Activated T-helper 17 cell treated with anti-CD3 and anti-CD28 coated beads, Interleukin-2, amount 50 U/mL, for 72 hours (primary cell): ENCODE measurements around the gene NADSYN1. TPM values are rescaled to one million over a fixed set of nuclear protein-coding genes. Genes with fewer than 3 reads are reported as not detected.
A peak's percentile ranks its signal among the peaks of the same experiment; 100 is the strongest.
"Not testable (repeated sequence)": the region's sequence is repeated elsewhere in the genome, so short reads cannot be mapped to it uniquely, and the experiment has no call there.

Experiments used
- ATAC-seq: fragments of 150-1000 bp; cut with Tn5 transposase; replicated peaks from 2 replicates; pipeline ENCODE4 v1.10.0; 2021; ENCODE audit warnings: mild to moderate bottlenecking, moderate library complexity
- H3K27ac Mint-ChIP-seq: one replicate; pipeline ENCODE4 v1.8.0; 2022; ENCODE audit warnings: mixed read lengths
- H3K27me3 Mint-ChIP-seq: one replicate; pipeline ENCODE4 v1.8.0; 2022; ENCODE audit warnings: mixed read lengths
- H3K36me3 Mint-ChIP-seq: one replicate; pipeline ENCODE4 v1.8.0; 2022; ENCODE audit warnings: low read depth, mild to moderate bottlenecking, mixed read lengths
- H3K4me1 Mint-ChIP-seq: one replicate; pipeline ENCODE4 v1.8.0; 2022; ENCODE audit warnings: mixed read lengths
- H3K4me3 Mint-ChIP-seq: one replicate; pipeline ENCODE4 v1.8.0; 2022; ENCODE audit warnings: mild to moderate bottlenecking, mixed read lengths
- H3K9me3 Mint-ChIP-seq: one replicate; pipeline ENCODE4 v1.8.0; 2022; ENCODE audit warnings: mixed read lengths
- total RNA-seq, 2 donors: library from RNA; stranded (reverse); gene quantifications; one replicate each; pipeline ENCODE4 v1.2.3, GENCODE V29; 2022

NADSYN1 gene
- total RNA-seq, 2 donors from 2014 or later: 108 to 152 TPM

DNA sequence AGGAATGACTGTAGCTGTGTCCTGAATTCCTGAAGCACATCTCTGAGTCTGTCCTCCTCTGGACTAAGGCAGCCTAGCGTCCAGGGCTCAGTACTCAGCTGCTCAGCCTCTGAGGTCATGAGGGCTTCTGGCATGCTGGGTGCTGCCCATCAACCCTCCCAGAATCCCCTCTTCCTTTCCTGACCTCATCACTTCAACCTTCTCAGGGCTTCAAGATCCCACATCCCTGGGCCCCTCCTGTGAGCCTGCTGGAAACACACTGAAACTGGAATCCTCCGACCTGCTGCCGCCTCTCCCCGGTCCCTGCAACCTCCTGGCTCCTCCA is 85.6 kb downstream of the NADSYN1 start:
- peaks cover 36% of the 10 kb centered on the region for H3K27me3 Mint-ChIP-seq
- no peaks in the 10 kb centered on the region for H3K36me3 Mint-ChIP-seq

DNA sequence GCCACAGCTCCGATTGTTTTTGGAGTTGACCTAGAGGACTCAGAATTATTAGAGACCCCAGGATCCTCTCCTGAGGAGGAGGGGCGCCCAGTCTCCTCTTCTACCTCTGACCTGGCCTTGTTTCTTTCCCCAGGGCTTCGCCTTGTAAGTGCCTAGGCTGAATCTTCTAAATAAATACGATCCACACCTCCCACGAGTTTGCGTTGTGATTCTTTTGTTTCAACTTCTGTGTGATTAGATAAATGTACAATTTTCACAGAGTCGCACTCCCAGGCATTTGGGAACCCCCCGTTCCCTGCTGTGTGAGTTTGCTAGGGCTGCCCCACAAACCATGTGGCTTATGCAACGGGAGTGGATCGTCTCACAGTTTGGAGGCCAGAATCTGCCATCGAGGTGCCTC is 86.0 kb downstream of the NADSYN1 start:
- peaks cover 15% of the 10 kb centered on the region for H3K4me1 Mint-ChIP-seq
- H3K27ac Mint-ChIP-seq: no peak overlapping the region
- H3K27me3 Mint-ChIP-seq: peaks cover 36% of the 10 kb centered on the region
- no peaks in the 10 kb centered on the region for H3K36me3 Mint-ChIP-seq
- H3K4me3 Mint-ChIP-seq: no peak overlapping the region
- ATAC-seq: no peak
- peaks cover 5% of the 10 kb centered on the region for H3K9me3 Mint-ChIP-seq

More for the DNA sequence above, 85.6 kb downstream of the NADSYN1 start:
- peaks cover 5% of the 10 kb centered on the region for H3K9me3 Mint-ChIP-seq
- peaks cover 13% of the 10 kb centered on the region for H3K4me1 Mint-ChIP-seq
- H3K27ac Mint-ChIP-seq: no peak overlapping the region
- ATAC-seq: no peak
- H3K4me3 Mint-ChIP-seq: no peak overlapping the region

DNA sequence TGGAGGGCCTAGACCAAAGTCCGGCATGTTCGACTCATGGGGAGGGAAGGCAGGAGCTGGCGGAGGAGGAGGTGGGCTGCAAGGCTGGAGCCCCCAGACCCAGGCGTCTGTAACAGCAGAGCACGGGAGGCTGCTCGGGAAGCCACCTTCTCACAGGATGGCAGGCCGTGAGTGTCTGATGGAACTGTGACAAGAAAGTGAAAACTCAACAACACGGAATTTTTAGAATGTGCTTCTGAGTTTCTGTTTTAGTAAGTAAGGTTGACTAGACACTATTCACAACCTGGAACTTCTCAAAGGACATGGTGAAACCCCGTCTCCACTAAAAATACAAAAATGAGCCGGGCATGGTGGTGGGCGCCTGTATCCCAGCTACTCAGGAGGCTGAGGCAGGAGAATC is 87.0 kb downstream of the NADSYN1 start:
- Mint-ChIP-seq H3K27me3 (peaks cover 43% of the 10 kb centered on the region), H3K4me1 (peaks cover 18% of the 10 kb centered on the region)
- not testable (repeated sequence) for H3K4me3 Mint-ChIP-seq, H3K36me3 Mint-ChIP-seq, H3K9me3 Mint-ChIP-seq, H3K27ac Mint-ChIP-seq
- ATAC-seq: peak; percentile 44

DNA sequence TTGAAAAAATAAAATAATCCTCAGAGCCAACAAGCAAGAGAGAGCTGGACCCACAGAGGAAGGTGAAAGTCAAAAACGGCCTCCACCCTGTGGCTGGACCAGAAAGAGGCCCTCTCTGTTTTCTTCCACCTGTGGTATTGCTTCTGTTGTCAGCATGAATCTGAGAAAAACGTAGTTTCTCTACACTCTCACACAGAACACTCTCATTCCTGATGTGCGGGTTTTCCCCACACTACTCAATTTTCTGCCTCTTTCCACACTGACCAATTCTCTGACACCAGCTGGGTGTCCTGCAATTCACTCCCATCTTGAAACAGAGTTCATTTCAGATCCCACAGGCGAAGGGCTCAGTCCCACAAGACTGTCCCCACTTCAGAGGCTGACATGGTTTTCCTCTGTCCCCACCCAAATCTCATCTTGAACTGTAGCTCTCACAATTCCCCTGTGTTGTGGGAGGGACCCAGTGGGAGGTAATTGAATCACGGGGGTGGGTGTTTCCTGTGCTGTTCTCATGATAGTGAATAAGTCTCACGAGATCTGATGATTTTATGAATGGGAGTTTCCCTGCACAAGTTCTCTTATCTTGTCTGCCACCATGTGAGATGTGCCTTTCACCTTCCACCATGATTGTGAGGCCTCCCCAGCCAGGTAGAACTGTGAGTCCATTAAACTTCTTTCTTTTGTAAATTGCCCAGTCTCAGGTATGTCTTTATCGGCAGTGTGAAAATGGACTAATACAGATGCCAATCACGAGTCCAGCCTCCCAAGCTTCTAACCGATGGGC is 87.7 kb downstream of the NADSYN1 start:
- H3K9me3 Mint-ChIP-seq, H3K4me3 Mint-ChIP-seq, H3K36me3 Mint-ChIP-seq: not testable (repeated sequence)
- Mint-ChIP-seq H3K27ac (peak overlapping the region; percentile 2), H3K4me1 (peaks cover 18% of the 10 kb centered on the region), H3K27me3 (peaks cover 46% of the 10 kb centered on the region)
- ATAC-seq: peak; percentile 74

DNA sequence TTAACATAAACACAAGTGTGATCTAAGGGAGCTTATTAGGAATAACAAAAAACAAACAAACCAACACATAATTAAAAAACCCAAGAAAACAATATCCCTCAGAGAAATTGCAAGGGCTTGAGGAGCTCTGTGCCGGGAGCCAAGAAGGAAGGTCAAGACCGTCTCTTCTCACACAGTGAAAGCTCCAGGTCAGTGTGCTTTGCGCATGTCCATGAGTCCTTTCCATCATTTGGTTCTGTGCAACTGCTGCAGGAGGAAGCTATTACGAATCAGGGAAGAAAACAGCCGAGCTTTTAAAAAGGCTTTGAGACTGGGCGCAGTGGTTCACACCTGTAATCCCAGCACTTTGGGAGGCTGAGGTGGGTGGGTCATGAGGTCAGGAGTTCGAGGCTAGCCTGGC is 89.4 kb downstream of the NADSYN1 start:
- no peak overlapping the region for H3K4me3 Mint-ChIP-seq
- ATAC-seq: no peak
- peaks cover 18% of the 10 kb centered on the region for H3K4me1 Mint-ChIP-seq
- no peak overlapping the region for H3K27ac Mint-ChIP-seq
- H3K36me3 Mint-ChIP-seq: no peaks in the 10 kb centered on the region
- peaks cover 5% of the 10 kb centered on the region for H3K9me3 Mint-ChIP-seq
- H3K27me3 Mint-ChIP-seq: peaks cover 50% of the 10 kb centered on the region

DNA sequence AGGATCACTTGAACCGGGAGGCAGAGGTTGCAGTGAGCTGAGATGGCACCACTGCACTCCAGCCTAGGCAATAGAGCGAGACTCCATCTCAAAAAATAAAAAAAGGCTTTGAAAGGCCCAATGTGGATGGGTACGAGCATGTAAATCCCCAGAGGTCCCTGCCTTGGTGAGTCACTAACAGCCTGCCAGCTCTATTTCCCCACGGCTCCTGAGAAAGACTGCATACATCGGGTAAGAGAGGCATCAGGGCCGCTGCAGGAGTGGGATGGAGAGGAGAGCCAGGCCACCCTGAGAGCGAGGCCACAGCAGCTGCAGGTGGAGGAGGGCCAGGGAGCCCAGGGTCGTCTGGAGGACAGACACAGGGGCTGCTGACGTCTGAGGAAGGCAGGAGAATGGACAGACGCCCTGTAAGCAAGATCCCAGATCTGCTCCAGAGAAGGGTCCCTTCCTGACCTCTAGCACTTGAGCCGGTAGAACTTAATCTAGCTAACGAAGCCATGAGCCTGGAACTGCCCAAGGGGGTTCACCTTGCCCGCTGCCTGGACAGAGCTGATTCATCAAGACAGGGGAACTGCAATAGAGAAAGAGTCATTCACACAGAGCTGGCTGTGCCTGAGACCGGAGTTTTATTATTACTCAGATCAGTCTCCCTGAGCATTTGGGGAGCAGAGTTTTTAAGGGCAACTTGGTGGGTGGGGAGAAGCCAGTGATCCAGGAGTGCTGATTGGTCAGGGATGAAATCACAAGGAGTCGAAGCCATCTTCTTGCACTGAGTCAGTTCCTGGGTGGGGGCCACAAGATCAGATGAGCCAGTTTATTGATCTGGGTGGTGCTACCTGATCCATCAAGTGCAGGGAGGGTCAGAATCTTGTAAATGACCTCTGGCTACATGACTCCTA is 90.1 kb downstream of the NADSYN1 start:
- H3K4me3 Mint-ChIP-seq: no peak overlapping the region
- H3K36me3 Mint-ChIP-seq: no peaks in the 10 kb centered on the region
- H3K9me3 Mint-ChIP-seq: peaks cover 5% of the 10 kb centered on the region
- peaks cover 18% of the 10 kb centered on the region for H3K4me1 Mint-ChIP-seq
- H3K27ac Mint-ChIP-seq: no peak overlapping the region
- ATAC-seq: peak; percentile 75
- peaks cover 56% of the 10 kb centered on the region for H3K27me3 Mint-ChIP-seq

DNA sequence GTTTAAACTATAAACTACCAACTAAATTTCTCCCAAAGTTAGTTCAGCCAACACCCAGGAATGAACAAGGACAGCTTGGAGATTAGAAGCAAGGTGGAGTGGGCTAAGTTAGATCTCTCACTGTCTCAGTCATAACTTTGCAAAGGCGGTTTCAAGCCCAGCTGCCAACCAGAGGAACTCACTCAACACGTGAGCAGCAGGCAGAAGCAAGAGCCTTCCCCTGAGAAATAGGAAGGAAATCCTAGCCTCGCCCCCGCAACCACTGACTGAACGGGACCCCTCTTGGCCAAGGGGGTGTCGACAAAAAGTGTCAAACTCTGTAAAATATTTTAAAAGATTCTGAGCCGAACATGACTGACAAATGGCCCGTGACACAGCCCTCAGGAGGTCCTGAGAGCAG is 90.9 kb downstream of the NADSYN1 start:
- H3K36me3 Mint-ChIP-seq: no peaks in the 10 kb centered on the region
- H3K4me3 Mint-ChIP-seq: no peak overlapping the region
- peak; percentile 21 for ATAC-seq
- H3K27me3 Mint-ChIP-seq: peaks cover 55% of the 10 kb centered on the region
- H3K4me1 Mint-ChIP-seq: peaks cover 18% of the 10 kb centered on the region
- H3K9me3 Mint-ChIP-seq: peaks cover 5% of the 10 kb centered on the region
- H3K27ac Mint-ChIP-seq: no peak overlapping the region

DNA sequence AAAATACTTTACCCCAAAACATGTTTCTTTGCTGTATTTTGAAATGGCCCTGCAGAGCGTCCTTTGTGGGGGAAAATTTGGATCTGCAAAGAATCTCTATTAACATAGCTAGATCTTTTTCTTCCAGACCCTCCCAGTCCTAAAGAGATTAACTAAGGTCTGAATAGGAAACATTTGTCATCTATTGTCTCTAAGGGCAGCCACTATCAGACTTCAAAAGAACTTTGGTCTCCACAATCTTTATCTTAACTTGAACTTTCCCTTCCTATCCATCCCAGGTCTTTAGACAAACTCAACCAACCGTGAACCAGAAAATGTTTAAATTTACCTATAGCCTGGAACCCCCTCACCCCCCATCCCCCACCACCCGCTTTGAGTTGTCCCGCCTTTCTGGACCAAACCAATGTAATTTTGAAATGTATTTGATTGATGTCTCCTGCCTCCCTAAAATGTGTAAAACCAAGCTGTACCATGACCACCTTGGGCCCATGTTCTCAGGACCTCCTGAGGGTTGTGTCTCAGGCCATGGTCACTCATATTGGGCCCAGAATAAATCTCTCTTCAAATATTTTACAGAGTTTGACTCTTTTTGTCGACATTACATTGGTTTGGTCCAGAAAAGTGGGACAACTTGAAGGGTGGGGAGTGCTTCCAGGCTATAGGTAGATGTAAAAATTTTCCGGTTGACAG is 91.7 kb downstream of the NADSYN1 start:
- Mint-ChIP-seq H3K36me3 (no peaks in the 10 kb centered on the region), H3K4me1 (peaks cover 18% of the 10 kb centered on the region), H3K27ac (no peak overlapping the region), H3K9me3 (peaks cover 5% of the 10 kb centered on the region), H3K27me3 (peaks cover 52% of the 10 kb centered on the region), H3K4me3 (no peak overlapping the region)
- no peak for ATAC-seq

DNA sequence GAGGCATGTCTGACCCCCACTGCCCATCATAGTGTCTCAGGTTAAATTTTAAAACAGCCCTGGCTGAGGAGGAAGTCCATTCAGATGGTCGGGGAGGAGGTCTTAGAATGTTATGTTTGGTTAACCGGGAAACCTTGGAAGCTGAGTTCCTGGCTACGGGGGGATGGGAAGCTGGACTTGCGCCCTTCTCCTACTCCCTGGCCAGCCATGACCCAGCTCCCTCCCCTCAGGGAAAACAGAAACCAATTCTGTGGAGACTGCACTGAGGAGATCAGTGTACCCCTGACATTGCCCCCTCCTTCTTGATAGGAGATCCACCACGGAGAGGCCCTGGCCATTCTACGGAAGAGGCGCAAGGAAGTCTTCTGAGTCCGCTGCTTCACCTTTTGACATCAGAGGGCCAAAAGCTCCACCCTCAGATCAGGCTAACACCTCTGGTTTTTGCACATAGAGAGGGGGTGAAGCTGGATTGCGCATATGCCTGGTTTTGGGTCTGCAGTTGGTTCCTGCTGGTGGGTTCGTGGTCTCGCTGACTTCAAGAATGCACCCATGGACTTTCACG is 92.5 kb downstream of the NADSYN1 start:
- Mint-ChIP-seq H3K36me3 (no peaks in the 10 kb centered on the region), H3K27me3 (peaks cover 56% of the 10 kb centered on the region), H3K27ac (no peak overlapping the region), H3K9me3 (peaks cover 5% of the 10 kb centered on the region), H3K4me3 (no peak overlapping the region), H3K4me1 (peaks cover 18% of the 10 kb centered on the region)
- ATAC-seq: no peak

DNA sequence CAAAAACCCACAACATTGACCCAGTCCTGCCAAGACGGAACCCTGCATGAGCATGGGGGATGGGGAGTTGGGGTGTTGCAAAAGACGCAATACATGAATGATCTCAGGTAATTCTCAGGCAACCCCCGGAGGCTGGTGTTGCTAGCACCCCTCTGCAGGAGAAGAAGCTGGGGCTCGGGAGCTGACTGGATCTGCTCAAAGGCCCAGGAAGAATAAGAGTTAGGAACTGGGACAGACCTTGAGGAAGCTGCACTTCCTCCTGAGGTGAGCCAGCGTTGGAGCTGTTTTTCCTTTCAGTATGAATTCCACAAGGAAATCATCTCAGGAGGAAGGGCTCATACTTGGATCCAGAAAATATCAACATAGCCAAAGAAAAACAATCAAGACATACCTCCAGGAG is 95.1 kb downstream of the NADSYN1 start, which contains the start of gene KRTAP5-9:
KRTAP5-9 (plus strand) TSS at position 301 of the 400 bp plus-strand sequence. CDS start 238 bp downstream, outside the sequence.
- Mint-ChIP-seq H3K27ac (no peak within 1 kb of the TSS), H3K9me3 (no peaks in the 10 kb centered on the region), H3K4me3 (no peak within 1 kb of the TSS), H3K36me3 (no peaks in the 10 kb centered on the region), H3K4me1 (peaks cover 10% of the 10 kb centered on the region), H3K27me3 (peaks cover 38% of the 10 kb centered on the region)
- no peak for ATAC-seq

DNA sequence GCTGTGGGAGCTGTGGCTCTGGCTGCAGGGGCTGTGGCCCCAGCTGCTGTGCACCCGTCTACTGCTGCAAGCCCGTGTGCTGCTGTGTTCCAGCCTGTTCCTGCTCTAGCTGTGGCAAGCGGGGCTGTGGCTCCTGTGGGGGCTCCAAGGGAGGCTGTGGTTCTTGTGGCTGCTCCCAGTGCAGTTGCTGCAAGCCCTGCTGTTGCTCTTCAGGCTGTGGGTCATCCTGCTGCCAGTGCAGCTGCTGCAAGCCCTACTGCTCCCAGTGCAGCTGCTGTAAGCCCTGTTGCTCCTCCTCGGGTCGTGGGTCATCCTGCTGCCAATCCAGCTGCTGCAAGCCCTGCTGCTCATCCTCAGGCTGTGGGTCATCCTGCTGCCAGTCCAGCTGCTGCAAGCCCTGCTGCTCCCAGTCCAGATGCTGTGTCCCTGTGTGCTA is 95.7 kb downstream of the NADSYN1 start:
- peaks cover 38% of the 10 kb centered on the region for H3K27me3 Mint-ChIP-seq
- no peaks in the 10 kb centered on the region for H3K36me3 Mint-ChIP-seq
- no peaks in the 10 kb centered on the region for H3K9me3 Mint-ChIP-seq
- peaks cover 4% of the 10 kb centered on the region for H3K4me1 Mint-ChIP-seq
- no peak overlapping the region for H3K4me3 Mint-ChIP-seq
- ATAC-seq: no peak
- no peak overlapping the region for H3K27ac Mint-ChIP-seq
